AG10803 (cell line): ENCODE results near the gene KIAA0513.

Experiments
- DNase-seq: peaks from one replicate; pipeline ENCODE4 v3.0.0; 2010; ENCODE audit warnings: low read depth
- H3K4me3 ChIP-seq: 2 replicates; pipeline ENCODE4 v1.5.1; 2011; ENCODE audit warnings: mild to moderate bottlenecking, low read length, control low read depth
- CTCF ChIP-seq: conservative IDR thresholded peaks from 2 replicates; pipeline ENCODE4 v1.5.1; 2011; ENCODE audit warnings: mild to moderate bottlenecking, low read length, control low read depth, inconsistent platforms

KIAA0513 gene

GRCh38 chr16:85124636-85125346 lies 97.2 kb downstream of the KIAA0513 start:
- TF ChIP-seq CTCF, result no peak
- no peak for DNase-seq
- no peak overlapping the region for H3K4me3 ChIP-seq

GRCh38 chr16:85125570-85126393 lies 98.2 kb downstream of the KIAA0513 start:
- DNase-seq, result no peak
- H3K4me3 ChIP-seq, result no peak overlapping the region
- TF ChIP-seq CTCF, result no peak

- no peak for DNase-seq
- H3K4me3 ChIP-seq, result no peak overlapping the region
- TF ChIP-seq CTCF, result no peak
These were observed 98.8 kb downstream of the KIAA0513 start for GRCh38 chr16:85126394-85126704.

- peak; percentile 72 for DNase-seq
- TF ChIP-seq CTCF, result peak; percentile 7; the same call in 1 of the 2 replicates
- H3K4me3 ChIP-seq, result no peak overlapping the region
These were observed 99.2 kb downstream of the KIAA0513 start for GRCh38 chr16:85126705-85127378.

- TF ChIP-seq CTCF, result no peak
- no peak overlapping the region for H3K4me3 ChIP-seq
- DNase-seq, result no peak
These were observed 99.8 kb downstream of the KIAA0513 start for GRCh38 chr16:85127379-85127723.

GRCh38 chr16:85128079-85128837 lies 100.7 kb downstream of the KIAA0513 start:
- no peak for TF ChIP-seq CTCF
- no peak for DNase-seq
- no peak overlapping the region for H3K4me3 ChIP-seq
